ENCODE results near the gene NAMPT.

DNA sequence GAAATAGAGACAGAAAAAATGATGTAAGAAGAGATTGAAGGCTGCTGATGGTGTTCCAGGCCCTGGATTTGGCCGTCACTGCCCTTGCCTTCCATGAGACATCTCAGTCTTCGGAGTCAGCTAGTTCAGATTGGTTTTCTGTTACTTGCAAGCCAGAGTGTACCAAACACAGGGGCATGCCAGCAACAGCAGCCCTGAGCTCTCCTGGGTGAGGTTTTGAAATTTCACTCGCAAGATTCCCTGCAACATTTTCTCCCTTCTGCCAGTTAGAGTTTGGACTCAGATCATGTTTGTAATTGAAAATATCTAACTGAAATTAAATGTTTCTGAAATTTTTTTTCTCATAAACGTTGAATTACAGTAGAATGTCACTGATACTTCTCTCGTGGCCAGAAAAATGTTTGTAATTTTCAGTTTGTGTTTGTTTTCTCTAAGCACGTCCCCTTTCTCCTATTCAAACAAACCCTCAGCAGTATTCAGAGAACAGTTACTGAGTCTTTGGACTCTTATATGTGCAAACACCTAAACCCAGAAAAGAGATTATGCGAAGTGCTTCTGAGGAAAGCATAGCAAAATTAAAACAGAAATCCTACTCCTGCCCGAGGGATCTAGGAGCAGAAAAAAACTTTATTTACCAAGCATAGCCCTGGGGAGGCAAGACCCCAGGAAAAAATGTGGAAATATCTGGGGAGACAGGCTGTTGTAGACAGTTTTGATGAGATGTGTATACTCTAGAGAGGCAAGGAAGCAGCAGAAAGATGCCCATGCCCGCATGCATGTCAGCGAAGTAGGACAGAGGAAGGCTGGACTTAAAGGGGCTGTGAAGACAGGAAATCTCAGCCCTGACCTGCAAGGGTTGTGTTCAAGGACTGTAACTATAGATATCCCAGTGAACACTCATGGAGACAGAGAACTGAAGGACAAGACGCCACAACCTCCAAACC lies 43.0 kb upstream of the NAMPT start:
- TF ChIP-seq, protein P1, sequence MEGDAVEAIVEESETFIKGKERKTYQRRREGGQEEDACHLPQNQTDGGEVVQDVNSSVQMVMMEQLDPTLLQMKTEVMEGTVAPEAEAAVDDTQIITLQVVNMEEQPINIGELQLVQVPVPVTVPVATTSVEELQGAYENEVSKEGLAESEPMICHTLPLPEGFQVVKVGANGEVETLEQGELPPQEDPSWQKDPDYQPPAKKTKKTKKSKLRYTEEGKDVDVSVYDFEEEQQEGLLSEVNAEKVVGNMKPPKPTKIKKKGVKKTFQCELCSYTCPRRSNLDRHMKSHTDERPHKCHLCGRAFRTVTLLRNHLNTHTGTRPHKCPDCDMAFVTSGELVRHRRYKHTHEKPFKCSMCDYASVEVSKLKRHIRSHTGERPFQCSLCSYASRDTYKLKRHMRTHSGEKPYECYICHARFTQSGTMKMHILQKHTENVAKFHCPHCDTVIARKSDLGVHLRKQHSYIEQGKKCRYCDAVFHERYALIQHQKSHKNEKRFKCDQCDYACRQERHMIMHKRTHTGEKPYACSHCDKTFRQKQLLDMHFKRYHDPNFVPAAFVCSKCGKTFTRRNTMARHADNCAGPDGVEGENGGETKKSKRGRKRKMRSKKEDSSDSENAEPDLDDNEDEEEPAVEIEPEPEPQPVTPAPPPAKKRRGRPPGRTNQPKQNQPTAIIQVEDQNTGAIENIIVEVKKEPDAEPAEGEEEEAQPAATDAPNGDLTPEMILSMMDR (IDR thresholded peaks at IDR 0.05): no peak
- no peak for TF ChIP-seq EP300 (IDR thresholded peaks at IDR 0.05)
